PFSK-1 (cell line): ENCODE measurements around the gene PGS1.

ENCODE experiments used
- FOXP2 ChIP-seq: optimal IDR thresholded peaks from 2 replicates; pipeline ENCODE3; 2011; ENCODE audit warnings: borderline replicate concordance, control low read depth, inconsistent platforms; ENCODE audit not compliant: insufficient read depth; ENCODE audit errors: extremely low read length, extremely low read depth
- POLR2AphosphoS5 ChIP-seq: IDR thresholded peaks from 2 replicates; pipeline ENCODE4 v1.6.1; 2012; ENCODE audit warnings: low read depth, mild to moderate bottlenecking, control low read depth, low read length, moderate library complexity
- REST ChIP-seq, 2 experiments: IDR thresholded peaks; 2 replicates each; pipeline versions ENCODE4 v1.6.1 to v1.8.0; 2011 to 2012; ENCODE audit warnings: low read depth in 2 of 2, low read length in 2 of 2, control low read depth in 1 of 2, inconsistent platforms in 1 of 2, mild to moderate bottlenecking in 1 of 2, moderate library complexity in 1 of 2; ENCODE audit not compliant: insufficient read depth in 1 of 2
- SIN3A ChIP-seq: IDR thresholded peaks from 2 replicates; pipeline ENCODE4 v1.6.1; 2012; ENCODE audit warnings: mild to moderate bottlenecking, low read length, moderate library complexity, borderline replicate concordance; ENCODE audit not compliant: insufficient read depth
- TAF1 ChIP-seq: IDR thresholded peaks from 2 replicates; pipeline ENCODE4 v1.6.1; 2012; ENCODE audit warnings: low read length, control low read depth, borderline replicate concordance; ENCODE audit not compliant: insufficient read depth

Gene PGS1

DNA sequence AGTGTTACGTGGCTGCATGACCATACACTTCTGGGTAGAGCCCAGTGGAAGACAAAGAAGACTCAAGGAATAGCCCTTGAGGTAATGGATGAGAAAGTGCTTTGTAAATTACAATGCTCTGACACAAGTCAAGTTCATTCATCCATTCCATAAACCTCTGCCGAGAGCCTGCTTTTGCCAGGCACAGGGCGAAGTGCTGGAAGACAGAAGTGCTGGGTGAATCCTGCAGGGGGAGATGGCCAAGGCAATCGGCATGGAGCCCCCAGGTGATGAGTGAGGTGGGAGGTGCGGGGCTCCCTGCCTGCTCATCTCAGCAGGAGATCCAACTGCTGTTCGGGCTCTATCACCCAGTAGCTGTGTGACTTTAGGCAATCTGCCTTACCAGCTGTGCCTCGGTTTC is 15.8 kb upstream of the PGS1 start:
- TF ChIP-seq TAF1 (no peak), REST (IDR thresholded peaks at IDR 0.05; ENCODE audit: insufficient read depth in 1 of 2, low read depth in 2 of 2, low read length in 2 of 2) (no peak), FOXP2 (no peak), POLR2AphosphoS5 (no peak), SIN3A (no peak)

DNA sequence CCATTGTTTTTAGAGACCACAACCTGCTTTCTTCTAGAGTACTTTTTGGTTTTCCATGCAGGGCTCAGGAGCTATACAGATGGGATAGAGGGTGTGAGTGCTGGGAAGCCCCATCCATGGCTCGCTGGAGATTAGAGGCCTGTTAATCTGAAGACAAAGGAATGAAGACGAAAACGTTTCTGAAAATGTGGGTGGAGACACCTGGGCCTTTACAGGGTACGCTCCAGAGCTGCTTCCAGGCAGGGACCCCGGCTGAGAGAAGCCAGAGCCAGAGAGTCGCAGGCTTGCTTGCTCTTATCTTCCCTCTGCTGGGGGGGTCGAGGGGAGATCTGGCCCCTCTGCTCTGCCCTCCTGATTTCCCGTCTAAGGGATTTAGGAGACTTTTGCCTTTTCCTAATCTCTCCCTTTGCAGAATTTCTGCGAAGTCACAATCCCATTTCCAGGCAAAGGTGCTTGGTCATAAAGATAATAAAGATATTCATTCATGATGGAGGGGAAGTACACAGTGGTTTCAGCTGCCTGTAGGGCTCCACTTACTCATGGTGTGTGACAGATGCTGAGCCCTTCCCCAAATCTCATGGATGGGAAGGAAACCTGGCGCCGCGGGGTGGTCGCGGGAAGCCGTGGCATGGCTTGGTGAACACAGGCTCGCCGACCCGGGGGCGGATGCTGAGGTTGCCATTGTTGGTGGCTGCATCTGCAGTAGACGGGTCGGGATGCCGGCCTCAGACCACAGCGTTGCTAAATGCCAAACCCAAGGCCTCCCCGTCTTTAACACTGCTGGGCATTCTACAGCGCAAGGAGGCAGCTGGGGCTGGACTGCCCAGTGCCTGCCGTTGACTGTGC is 13.8 kb upstream of the PGS1 start:
- TF ChIP-seq POLR2AphosphoS5 (no peak), TAF1 (no peak), FOXP2 (no peak), SIN3A (no peak), REST (IDR thresholded peaks at IDR 0.05; ENCODE audit: insufficient read depth in 1 of 2, low read depth in 2 of 2, low read length in 2 of 2) (no peak)

- TF ChIP-seq REST (IDR thresholded peaks at IDR 0.05; ENCODE audit: insufficient read depth in 1 of 2, low read depth in 2 of 2, low read length in 2 of 2) (no peak), TAF1 (no peak)
These were observed 12.8 kb upstream of the PGS1 start for GRCh38 chr17:78365561-78366108.

GRCh38 chr17:78366109-78366848 is 12.2 kb upstream of the PGS1 start:
- TF ChIP-seq TAF1 (no peak), FOXP2 (no peak), SIN3A (no peak), POLR2AphosphoS5 (no peak), REST (IDR thresholded peaks at IDR 0.05; ENCODE audit: insufficient read depth in 1 of 2, low read depth in 2 of 2, low read length in 2 of 2) (no peak)
